ENCODE data around the gene ANKRD52. TPM values are rescaled to one million over a fixed set of nuclear protein-coding genes. Genes with fewer than 3 reads are reported as not detected.

ANKRD52 gene
- total and polyA plus RNA-seq, 10 of the 15 experiments (the other 5 are each of a cell fraction or from before 2014, with no cell fraction given) = 0.90 to 55.3 (median 16.1) TPM

DNA sequence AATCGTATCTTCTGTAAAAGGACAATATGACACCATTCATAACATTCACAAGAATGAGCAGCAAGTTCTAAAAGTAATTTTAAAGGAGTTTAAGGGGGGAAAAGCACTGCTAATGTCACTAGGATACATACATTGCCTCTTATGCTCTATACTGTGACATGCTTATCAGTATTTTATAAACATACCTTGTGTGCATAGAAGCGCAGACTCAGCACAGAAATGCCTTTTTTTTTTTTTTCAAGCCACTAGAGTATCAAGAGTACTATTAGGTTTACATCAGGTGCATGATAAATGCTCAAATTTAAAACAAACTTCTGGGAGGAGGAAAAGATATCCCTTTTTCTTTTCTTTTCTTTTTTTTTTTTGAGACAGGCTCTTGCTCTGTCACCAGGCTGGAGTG is 55.3 kb downstream of the ANKRD52 start (continued):
- TF ChIP-seq MTA3 (IDR thresholded peaks at IDR 0.05; ENCODE audit: borderline replicate concordance, low read length) = no peak
- TF ChIP-seq, protein P1, sequence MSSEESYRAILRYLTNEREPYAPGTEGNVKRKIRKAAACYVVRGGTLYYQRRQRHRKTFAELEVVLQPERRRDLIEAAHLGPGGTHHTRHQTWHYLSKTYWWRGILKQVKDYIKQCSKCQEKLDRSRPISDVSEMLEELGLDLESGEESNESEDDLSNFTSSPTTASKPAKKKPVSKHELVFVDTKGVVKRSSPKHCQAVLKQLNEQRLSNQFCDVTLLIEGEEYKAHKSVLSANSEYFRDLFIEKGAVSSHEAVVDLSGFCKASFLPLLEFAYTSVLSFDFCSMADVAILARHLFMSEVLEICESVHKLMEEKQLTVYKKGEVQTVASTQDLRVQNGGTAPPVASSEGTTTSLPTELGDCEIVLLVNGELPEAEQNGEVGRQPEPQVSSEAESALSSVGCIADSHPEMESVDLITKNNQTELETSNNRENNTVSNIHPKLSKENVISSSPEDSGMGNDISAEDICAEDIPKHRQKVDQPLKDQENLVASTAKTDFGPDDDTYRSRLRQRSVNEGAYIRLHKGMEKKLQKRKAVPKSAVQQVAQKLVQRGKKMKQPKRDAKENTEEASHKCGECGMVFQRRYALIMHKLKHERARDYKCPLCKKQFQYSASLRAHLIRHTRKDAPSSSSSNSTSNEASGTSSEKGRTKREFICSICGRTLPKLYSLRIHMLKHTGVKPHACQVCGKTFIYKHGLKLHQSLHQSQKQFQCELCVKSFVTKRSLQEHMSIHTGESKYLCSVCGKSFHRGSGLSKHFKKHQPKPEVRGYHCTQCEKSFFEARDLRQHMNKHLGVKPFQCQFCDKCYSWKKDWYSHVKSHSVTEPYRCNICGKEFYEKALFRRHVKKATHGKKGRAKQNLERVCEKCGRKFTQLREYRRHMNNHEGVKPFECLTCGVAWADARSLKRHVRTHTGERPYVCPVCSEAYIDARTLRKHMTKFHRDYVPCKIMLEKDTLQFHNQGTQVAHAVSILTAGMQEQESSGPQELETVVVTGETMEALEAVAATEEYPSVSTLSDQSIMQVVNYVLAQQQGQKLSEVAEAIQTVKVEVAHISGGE (CRISPR knock-in tag; IDR thresholded peaks at IDR 0.05) = no peak
- TF ChIP-seq ZNF274 (IDR thresholded peaks at IDR 0.05; ENCODE audit: insufficient read depth, insufficient read length) = no peak

GRCh38 chr12:56202366-56202765 is 55.8 kb downstream of the ANKRD52 start:
- in situ Hi-C loops (cut with MboI) (no loop called here), intact Hi-C loops (cut with micrococcal nuclease; ENCODE audit: unreplicated experiment) (no loop called here)
- ATAC-seq = no peak
- Histone ChIP-seq H3K27me3 (replicated peaks in 1 of 2; ENCODE audit: control insufficient read depth in 2 of 2, insufficient read depth in 2 of 2, low read length in 1 of 2) (no peaks in the 10 kb centered on the region), H4K20me1 (ENCODE audit: control insufficient read depth, insufficient read depth) (no peaks in the 10 kb centered on the region; the same call in 1 of the 2 replicates), H3K36me3 (ENCODE audit: control insufficient read depth in 2 of 2, insufficient read depth in 2 of 2, low read length in 1 of 2) (peaks cover 4 to 9% of the 10 kb centered on the region in 2 experiments), H3K4me1 (ENCODE audit: control insufficient read depth, insufficient read depth, low read length) (no peaks in the 10 kb centered on the region), H3K79me2 (ENCODE audit: control insufficient read depth, insufficient read depth, low read length) (no peaks in the 10 kb centered on the region), H3K9me3 (replicated peaks; ENCODE audit: control insufficient read depth, insufficient read depth, low read length) (no peaks in the 10 kb centered on the region), H3K27ac (ENCODE audit: control insufficient read depth, insufficient read depth) (no peak overlapping the region), H3K9ac (ENCODE audit: control insufficient read depth, insufficient read depth, low read length) (no peak overlapping the region), H3K4me2 (ENCODE audit: control insufficient read depth, insufficient read depth) (no peak overlapping the region), H2AFZ (ENCODE audit: control insufficient read depth, low read depth, low read length) (no peak overlapping the region), H3K4me3 (no peak overlapping the region)
- RAD21 ChIA-PET (ENCODE audit: unreplicated experiment) = interaction anchor here (0.6 to 1.7 kb wide), 3 partner anchors 11 to 75 kb away, joined by 3 to 5 read pairs (median 5); partner anchors contain the start of genes ESYT1 and RNF41
- WGBS (ENCODE audit: insufficient coverage, insufficient replicate concordance, low lambda C conversion rate, missing lambda C conversion rate) = 92% methylated on average over 1 of the region's 1 CpG
- CTCF ChIA-PET = interaction anchor here (0.8 to 1.9 kb wide), 6 partner anchors 12 to 261 kb away, joined by 3 to 11 read pairs (median 4); partner anchors contain the start of genes ANKRD52, RNF41 and SMARCC2
- BruUV-seq (replicated peaks) = no TSS peak
- POLR2A ChIA-PET = interaction anchor here (2.2 kb wide), 1 partner anchor 19 kb away, joined by 8 read pairs; the partner anchor contains the start of gene RNF41
- no peak for FAIRE-seq
- DNase-seq (ENCODE audit: low read depth, low spot score) = no peak
- SMC1A ChIA-PET (ENCODE audit: uncharacterized antibody, unreplicated experiment) = interaction anchor here (1.0 kb wide), 1 partner anchor 235 kb away, joined by 3 read pairs; no protein-coding TSS in a partner anchor
- no peak for TF ChIP-seq CHD4 (IDR thresholded peaks at IDR 0.05)
- TF ChIP-seq NR2C1 (IDR thresholded peaks at IDR 0.05) = peak; percentile 56; the same call in 1 of the 2 replicates
- TF ChIP-seq, protein P2, sequence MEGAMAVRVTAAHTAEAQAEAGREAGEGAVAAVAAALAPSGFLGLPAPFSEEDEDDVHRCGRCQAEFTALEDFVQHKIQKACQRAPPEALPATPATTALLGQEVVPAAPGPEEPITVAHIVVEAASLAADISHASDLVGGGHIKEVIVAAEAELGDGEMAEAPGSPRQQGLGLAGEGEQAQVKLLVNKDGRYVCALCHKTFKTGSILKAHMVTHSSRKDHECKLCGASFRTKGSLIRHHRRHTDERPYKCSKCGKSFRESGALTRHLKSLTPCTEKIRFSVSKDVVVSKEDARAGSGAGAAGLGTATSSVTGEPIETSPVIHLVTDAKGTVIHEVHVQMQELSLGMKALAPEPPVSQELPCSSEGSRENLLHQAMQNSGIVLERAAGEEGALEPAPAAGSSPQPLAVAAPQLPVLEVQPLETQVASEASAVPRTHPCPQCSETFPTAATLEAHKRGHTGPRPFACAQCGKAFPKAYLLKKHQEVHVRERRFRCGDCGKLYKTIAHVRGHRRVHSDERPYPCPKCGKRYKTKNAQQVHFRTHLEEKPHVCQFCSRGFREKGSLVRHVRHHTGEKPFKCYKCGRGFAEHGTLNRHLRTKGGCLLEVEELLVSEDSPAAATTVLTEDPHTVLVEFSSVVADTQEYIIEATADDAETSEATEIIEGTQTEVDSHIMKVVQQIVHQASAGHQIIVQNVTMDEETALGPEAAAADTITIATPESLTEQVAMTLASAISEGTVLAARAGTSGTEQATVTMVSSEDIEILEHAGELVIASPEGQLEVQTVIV (IDR thresholded peaks at IDR 0.05; ENCODE audit: borderline replicate concordance, partially characterized antibody) = no peak
- TF ChIP-seq, protein P3, sequence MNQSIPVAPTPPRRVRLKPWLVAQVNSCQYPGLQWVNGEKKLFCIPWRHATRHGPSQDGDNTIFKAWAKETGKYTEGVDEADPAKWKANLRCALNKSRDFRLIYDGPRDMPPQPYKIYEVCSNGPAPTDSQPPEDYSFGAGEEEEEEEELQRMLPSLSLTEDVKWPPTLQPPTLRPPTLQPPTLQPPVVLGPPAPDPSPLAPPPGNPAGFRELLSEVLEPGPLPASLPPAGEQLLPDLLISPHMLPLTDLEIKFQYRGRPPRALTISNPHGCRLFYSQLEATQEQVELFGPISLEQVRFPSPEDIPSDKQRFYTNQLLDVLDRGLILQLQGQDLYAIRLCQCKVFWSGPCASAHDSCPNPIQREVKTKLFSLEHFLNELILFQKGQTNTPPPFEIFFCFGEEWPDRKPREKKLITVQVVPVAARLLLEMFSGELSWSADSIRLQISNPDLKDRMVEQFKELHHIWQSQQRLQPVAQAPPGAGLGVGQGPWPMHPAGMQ (IDR thresholded peaks at IDR 0.05; ENCODE audit: borderline replicate concordance) = no peak
- TF ChIP-seq USF1 (IDR thresholded peaks at IDR 0.05; ENCODE audit: borderline replicate concordance, extremely low read length, insufficient read depth, low read depth, low read length) = no peak
- TF ChIP-seq BCL3 (IDR thresholded peaks at IDR 0.05; ENCODE audit: borderline replicate concordance, insufficient read depth, low read depth, low read length, poor library complexity, severe bottlenecking) = no peak
- TF ChIP-seq MTA3 (IDR thresholded peaks at IDR 0.05; ENCODE audit: borderline replicate concordance, low read length) = no peak
- TF ChIP-seq NBN (IDR thresholded peaks at IDR 0.05) = no peak
- TF ChIP-seq SPI1 (IDR thresholded peaks at IDR 0.05; ENCODE audit: borderline replicate concordance, insufficient read depth, low read depth, low read length) = no peak
- TF ChIP-seq PAX8 (IDR thresholded peaks at IDR 0.05) = no peak

Data from GM12878 (cell line).